GM15510 (cell line): ENCODE measurements around the gene SV2B.

ENCODE experiments used
- POLR2A ChIP-seq: IDR thresholded peaks from 3 replicates; pipeline ENCODE4 v1.6.1; 2011; ENCODE audit warnings: borderline replicate concordance; ENCODE audit not compliant: insufficient read length; ENCODE audit errors: extremely low read depth

SV2B gene

GRCh38 chr15:91304786-91305185, 204.7 kb downstream of the SV2B start:
- no peak for TF ChIP-seq POLR2A

- no peak for TF ChIP-seq POLR2A
These were observed 206.1 kb downstream of the SV2B start for GRCh38 chr15:91306144-91306543.

- TF ChIP-seq POLR2A, result no peak
These were observed 207.5 kb downstream of the SV2B start for GRCh38 chr15:91307601-91308000.

- no peak for TF ChIP-seq POLR2A
These were observed 208.1 kb downstream of the SV2B start for GRCh38 chr15:91308199-91308598.

GRCh38 chr15:91308855-91309254, 208.8 kb downstream of the SV2B start:
- no peak for TF ChIP-seq POLR2A

GRCh38 chr15:91311986-91312385, 211.9 kb downstream of the SV2B start:
- no peak for TF ChIP-seq POLR2A

- TF ChIP-seq POLR2A, result no peak
These were observed 216.1 kb downstream of the SV2B start for GRCh38 chr15:91316126-91316525.

- TF ChIP-seq POLR2A, result no peak
These were observed 218.5 kb downstream of the SV2B start for GRCh38 chr15:91318516-91318915.

- TF ChIP-seq POLR2A, result no peak
These were observed 218.9 kb downstream of the SV2B start for GRCh38 chr15:91318931-91319330.

GRCh38 chr15:91319371-91320059, 219.5 kb downstream of the SV2B start:
- TF ChIP-seq POLR2A, result no peak

GRCh38 chr15:91320101-91320500, 220.0 kb downstream of the SV2B start:
- TF ChIP-seq POLR2A, result no peak

- TF ChIP-seq POLR2A, result no peak
These were observed 229.9 kb downstream of the SV2B start for GRCh38 chr15:91329914-91330313.

GRCh38 chr15:91331581-91331980, 231.5 kb downstream of the SV2B start:
- TF ChIP-seq POLR2A, result no peak

GRCh38 chr15:91335702-91336101, 235.6 kb downstream of the SV2B start:
- TF ChIP-seq POLR2A, result no peak

GRCh38 chr15:91336687-91337086, 236.6 kb downstream of the SV2B start:
- TF ChIP-seq POLR2A, result no peak

- TF ChIP-seq POLR2A, result no peak
These were observed 238.7 kb downstream of the SV2B start for GRCh38 chr15:91338766-91339165.

- TF ChIP-seq POLR2A, result no peak
These were observed 242.0 kb downstream of the SV2B start for GRCh38 chr15:91342097-91342496.
